NT2/D1 (cell line): Measurements from ENCODE around the gene RNF217.

Experiments
- YY1 ChIP-seq: IDR thresholded peaks from 2 replicates; pipeline ENCODE4 v1.6.1; 2011; ENCODE audit not compliant: insufficient read length, insufficient read depth
- ZNF274 ChIP-seq: IDR thresholded peaks from 2 replicates; pipeline ENCODE4 v1.6.1; 2011; ENCODE audit warnings: mild to moderate bottlenecking, low read depth, low read length

- no peak for TF ChIP-seq YY1
- no peak for TF ChIP-seq ZNF274
Observed at GRCh38 chr6:124982669-124983068, 20.4 kb downstream of the RNF217 start.
